IMR-90 (cell line): ENCODE results near the gene SOCS2. TPM values are rescaled to one million over a fixed set of nuclear protein-coding genes. Genes with fewer than 3 reads are reported as not detected.

ENCODE experiments used
- polyA plus RNA-seq, 3 experiments: library from polyadenylated mRNA; depleted of rRNA; stranded (reverse); fragments of >200 nt; gene quantifications; 2 replicates each; pipeline ENCODE4 v1.2.3, GENCODE V29; 2012; ENCODE audit warnings: low replicate concordance in 1 of 3
- total RNA-seq: library from RNA; depleted of rRNA; stranded (reverse); fragments of >200 nt; gene quantifications from 2 replicates; pipeline ENCODE4 v1.2.3, GENCODE V29; 2012; rRNA removed

Gene SOCS2
- total and polyA plus RNA-seq, 2 of the 4 experiments (the other 2 are of a cell fraction), result 12.0 to 12.4 TPM

Other genes with a start within 250 kb of the SOCS2 start
- 25.6 and 61.9 TPM in 2 replicates for gene NUDT4, start 194.8 kb upstream of the SOCS2 start, total RNA-seq
- gene NUDT4, start 194.8 kb upstream of the SOCS2 start, polyA plus RNA-seq (2012; rRNA removed), result 17.8 and 23.6 TPM in 2 replicates
- gene UBE2N, start 130.7 kb upstream of the SOCS2 start, total RNA-seq, result 64.5 and 90.3 TPM in 2 replicates
- gene UBE2N, start 130.7 kb upstream of the SOCS2 start, polyA plus RNA-seq (2012; rRNA removed), result 103 and 113 TPM in 2 replicates
- gene MRPL42, start 105.2 kb upstream of the SOCS2 start, total RNA-seq, result 90.7 and 124 TPM in 2 replicates
- gene MRPL42, start 105.2 kb upstream of the SOCS2 start, polyA plus RNA-seq (2012; rRNA removed), result 48.0 and 64.2 TPM in 2 replicates
- 12.2 and 14.0 TPM in 2 replicates for gene CRADD, start 104.7 kb downstream of the SOCS2 start, total RNA-seq
- gene CRADD, start 104.7 kb downstream of the SOCS2 start, polyA plus RNA-seq (2012; rRNA removed), result 10.9 and 11.1 TPM in 2 replicates